GM12878 (cell line): Measurements from ENCODE around the gene PLXNA4. TPM values are rescaled to one million over a fixed set of nuclear protein-coding genes. Genes with fewer than 3 reads are reported as not detected.

Source experiments
- ATAC-seq: fragments of 200-7000 bp; cut with Tn5 transposase; 3 replicates; pipeline ENCODE4 v1.9.1; 2020; ENCODE audit warnings: mild to moderate bottlenecking, moderate library complexity
- BruUV-seq: library from RNA; stranded (reverse); fragments of 400-500 nt; replicated peaks from 2 replicates; lab custom pipeline; 2021; lab: Mats Ljungman, UMichigan
- CTCF ChIA-PET: fragments of 300-600 bp; sonication (Branson Sonifier 250); formaldehyde crosslinking; extraction: SDS; loops from one replicate; lab custom pipeline; 2021; ENCODE audit warnings: inconsistent platforms; lab: Yijun Ruan, JAX
- POLR2A ChIA-PET: fragments of 350-600 bp; formaldehyde crosslinking; extraction: SDS; loops from one replicate; lab custom pipeline; 2021; ENCODE audit warnings: inconsistent platforms; lab: Charles Lee
- RAD21 ChIA-PET: fragments of 300-600 bp; sonication (Branson Sonifier 250); formaldehyde crosslinking; loops from one replicate; lab custom pipeline; 2023; ENCODE audit warnings: antibody characterized with exemption; ENCODE audit not compliant: unreplicated experiment; lab: Charles Lee
- SMC1A ChIA-PET: fragments of 300-600 bp; sonication (Branson Sonifier 250); formaldehyde crosslinking; loops from one replicate; lab custom pipeline; 2023; ENCODE audit not compliant: unreplicated experiment, uncharacterized antibody; lab: Charles Lee
- DNase-seq: peaks from one replicate; pipeline ENCODE4 v3.0.0-alpha.2; 2011; ENCODE audit warnings: low read depth, low spot score
- FAIRE-seq: peaks from 3 replicates; lab custom pipeline; 2011; peaks lifted over from hg19 to GRCh38; lab: Jason Lieb, UNC
- H2AFZ ChIP-seq: 2 replicates; pipeline ENCODE4 v1.6.0; 2011; ENCODE audit warnings: low read depth, low read length, control low read depth; ENCODE audit not compliant: control insufficient read depth
- H3K27ac ChIP-seq: 2 replicates; pipeline ENCODE4 v1.5.1; 2011; ENCODE audit warnings: control low read depth; ENCODE audit not compliant: control insufficient read depth, insufficient read depth
- H3K27me3 ChIP-seq, 2 experiments: replicated peaks in 1 of 2; 2 replicates each; pipeline versions ENCODE4 v1.6.0 to v1.6.1; 2011; ENCODE audit warnings: low read length in 1 of 2; ENCODE audit not compliant: control insufficient read depth in 2 of 2, insufficient read depth in 2 of 2
- H3K36me3 ChIP-seq, 2 experiments: 2 replicates each; pipeline ENCODE4 v1.5.1; 2011; ENCODE audit warnings: low read length in 1 of 2; ENCODE audit not compliant: control insufficient read depth in 2 of 2, insufficient read depth in 2 of 2
- H3K4me1 ChIP-seq: 2 replicates; pipeline ENCODE4 v1.6.1; 2011; ENCODE audit warnings: mild to moderate bottlenecking, low read length, moderate library complexity, mixed read lengths; ENCODE audit not compliant: control insufficient read depth, insufficient read depth
- H3K4me2 ChIP-seq: 2 replicates; pipeline ENCODE4 v1.6.0; 2011; ENCODE audit warnings: control low read depth; ENCODE audit not compliant: control insufficient read depth, insufficient read depth
- H3K4me3 ChIP-seq: fragments of 200-600 bp; sonication (generic); 2 replicates; pipeline ENCODE4 v1.5.1; 2016
- H3K79me2 ChIP-seq: 2 replicates; pipeline ENCODE4 v1.6.0; 2011; ENCODE audit warnings: low read length; ENCODE audit not compliant: control insufficient read depth, insufficient read depth
- H3K9ac ChIP-seq: 2 replicates; pipeline ENCODE4 v1.8.0; 2011; ENCODE audit warnings: low read length, control low read depth, mixed read lengths; ENCODE audit not compliant: control insufficient read depth, insufficient read depth
- H3K9me3 ChIP-seq: replicated peaks from 3 replicates; pipeline ENCODE4 v1.5.1; 2011; ENCODE audit warnings: mild to moderate bottlenecking, low read length; ENCODE audit not compliant: control insufficient read depth, insufficient read depth
- H4K20me1 ChIP-seq: 2 replicates; pipeline ENCODE4 v1.6.0; 2011; ENCODE audit not compliant: control insufficient read depth, insufficient read depth
- FOXM1 ChIP-seq: IDR thresholded peaks from 2 replicates; pipeline ENCODE4 v1.6.1; 2012; ENCODE audit warnings: low read depth, mild to moderate bottlenecking, inconsistent platforms, low read length, moderate library complexity
- HDGF ChIP-seq: fragments of 450-650 bp; IDR thresholded peaks from 2 replicates; pipeline ENCODE4 v1.6.1; 2016; ENCODE audit warnings: antibody characterized with exemption
- MYC ChIP-seq: IDR thresholded peaks from 2 replicates; pipeline ENCODE4 v1.6.1; 2011; ENCODE audit warnings: mild to moderate bottlenecking, low read length, moderate library complexity, inconsistent platforms; ENCODE audit not compliant: insufficient read depth, insufficient replicate concordance, insufficient read length, severe bottlenecking
- TBL1XR1 ChIP-seq: IDR thresholded peaks from 2 replicates; pipeline ENCODE4 v1.6.1; 2012; ENCODE audit warnings: low read depth, low read length, improper control_type of control experiment
- TCF3 ChIP-seq: IDR thresholded peaks from 2 replicates; pipeline ENCODE4 v1.6.1; 2012; ENCODE audit warnings: low read depth, mild to moderate bottlenecking, low read length, borderline replicate concordance; ENCODE audit not compliant: insufficient read depth
- WGBS: methylation state at CpG from one replicate; pipeline ENCODE4 v1.1.6; 2016; ENCODE audit warnings: low lambda C conversion rate; ENCODE audit not compliant: insufficient replicate concordance, insufficient coverage; ENCODE audit errors: missing lambda C conversion rate; 5-methylcytosine and 5-hydroxymethylcytosine counted together
- in situ Hi-C: fragments of 300-500 bp; cut with MboI; formaldehyde crosslinking; loops from 9 replicates; pipeline ENCODE4 v1.14.3; 2018; ENCODE audit warnings: mixed read lengths
- intact Hi-C: fragments of 100-400 bp; cut with micrococcal nuclease; formaldehyde crosslinking; loops from one replicate; pipeline ENCODE4 v1.14.2; 2022; ENCODE audit not compliant: unreplicated experiment
- polyA plus RNA-seq, 11 experiments: library from polyadenylated mRNA; depleted of rRNA in 4 of 11; unstranded in 6 of 11; stranded (reverse) in 5 of 11; fragments of >200 nt; fragmentation: Nextera tagmentation in 4 of 11; fragmentation: Illumina TruSeq in 1 of 11; extraction: Ambion mirVana in 4 of 11; extraction: Trizol in 1 of 11; gene quantifications; 1 replicate in 1 of 11; 2 replicates in 10 of 11; pipeline versions ENCODE4 v1.2.1 to v1.2.3, GENCODE V29; 2011 to 2016; ENCODE audit warnings: inconsistent platforms in 2 of 11, missing spikeins in 2 of 11, low read depth in 1 of 11
- total RNA-seq, 4 experiments: library from RNA; depleted of rRNA in 3 of 4; stranded (reverse); fragments of >200 nt in 3 of 4; fragmentation: Illumina TruSeq in 1 of 4; extraction: Trizol in 1 of 4; gene quantifications; 2 replicates each; pipeline versions ENCODE4 v1.2.1 to v1.2.3, GENCODE V29; 2013 to 2021
- TF ChIP-seq, protein P1 (sequence below): IDR thresholded peaks from 2 replicates; pipeline ENCODE4 v1.6.1; 2012; ENCODE audit warnings: low read length, inconsistent platforms

Gene PLXNA4
- total and polyA plus RNA-seq, 10 of the 15 experiments (the other 5 are each of a cell fraction or from before 2014, with no cell fraction given) = 0.03 TPM; not detected in 9

DNA sequence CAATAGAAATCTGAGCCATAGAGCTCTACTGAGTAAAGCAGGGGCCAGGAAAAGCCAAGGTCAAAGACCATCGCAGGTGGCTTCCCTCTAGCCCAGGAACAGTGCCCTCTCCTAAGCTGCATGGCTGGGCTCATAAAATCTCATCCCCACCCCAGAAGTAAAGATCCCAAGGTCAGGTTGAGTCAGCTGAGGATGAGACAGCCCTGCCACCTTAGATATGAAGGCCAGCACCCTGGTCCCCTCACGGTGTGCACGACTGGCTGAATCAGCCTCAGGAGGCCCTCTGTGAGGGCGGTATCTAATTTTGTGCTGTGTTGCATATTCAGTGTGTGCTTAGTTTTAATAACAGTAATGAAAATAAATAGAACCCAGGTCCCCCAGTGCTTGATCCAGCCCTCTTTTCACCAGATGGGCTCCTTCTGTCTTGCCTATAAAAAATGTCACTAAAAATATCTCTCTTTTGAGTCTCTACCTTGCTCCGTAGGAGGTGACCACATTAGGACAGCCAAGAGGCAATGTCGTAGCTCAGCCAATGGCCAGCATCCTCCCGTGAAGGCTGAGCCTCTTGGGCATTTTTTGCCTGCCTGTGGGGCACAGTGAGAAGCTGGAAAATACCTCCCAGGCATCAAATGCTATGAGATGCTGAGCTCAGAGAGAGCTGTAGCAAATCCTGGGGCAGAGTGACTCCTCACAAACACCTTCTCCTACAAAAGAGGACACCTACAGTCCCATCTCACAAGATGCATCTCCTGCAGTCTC is 424.0 kb downstream of the PLXNA4 start:
- in situ Hi-C loops (no loop called here), intact Hi-C loops (no loop called here)
- FAIRE-seq (no peak), ATAC-seq (no peak), DNase-seq (no peak)
- no peaks in the 10 kb centered on the region for H3K79me2 ChIP-seq
- H2AFZ ChIP-seq = no peak overlapping the region
- no peak overlapping the region for H3K9ac ChIP-seq
- TF ChIP-seq FOXM1 (no peak), MYC (no peak), HDGF (no peak), TBL1XR1 (no peak), TCF3 (no peak)
- TF ChIP-seq, protein P1, sequence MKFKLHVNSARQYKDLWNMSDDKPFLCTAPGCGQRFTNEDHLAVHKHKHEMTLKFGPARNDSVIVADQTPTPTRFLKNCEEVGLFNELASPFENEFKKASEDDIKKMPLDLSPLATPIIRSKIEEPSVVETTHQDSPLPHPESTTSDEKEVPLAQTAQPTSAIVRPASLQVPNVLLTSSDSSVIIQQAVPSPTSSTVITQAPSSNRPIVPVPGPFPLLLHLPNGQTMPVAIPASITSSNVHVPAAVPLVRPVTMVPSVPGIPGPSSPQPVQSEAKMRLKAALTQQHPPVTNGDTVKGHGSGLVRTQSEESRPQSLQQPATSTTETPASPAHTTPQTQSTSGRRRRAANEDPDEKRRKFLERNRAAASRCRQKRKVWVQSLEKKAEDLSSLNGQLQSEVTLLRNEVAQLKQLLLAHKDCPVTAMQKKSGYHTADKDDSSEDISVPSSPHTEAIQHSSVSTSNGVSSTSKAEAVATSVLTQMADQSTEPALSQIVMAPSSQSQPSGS = no peak
- under 1% methylated on average over 7 of the region's 7 CpGs for WGBS
- ChIA-PET RAD21 (no interaction called here), CTCF (no interaction called here), POLR2A (no interaction called here), SMC1A (no interaction called here)
- BruUV-seq = no TSS peak
- H3K4me2 ChIP-seq = no peak overlapping the region
- H4K20me1 ChIP-seq = no peaks in the 10 kb centered on the region; the same call in 1 of the 2 replicates
- no peaks in the 10 kb centered on the region for H3K36me3 ChIP-seq
- no peak overlapping the region for H3K4me3 ChIP-seq
- no peak overlapping the region for H3K27ac ChIP-seq
- H3K9me3 ChIP-seq = no peaks in the 10 kb centered on the region
- no peaks in the 10 kb centered on the region; a peak in 1 of 4 replicates for H3K27me3 ChIP-seq
- no peaks in the 10 kb centered on the region for H3K4me1 ChIP-seq
